GM21723 (cell line): ENCODE results near the gene MATCAP1.
A peak's percentile ranks its signal among the peaks of the same experiment; 100 is the strongest.

Experiments
- ATAC-seq: cut with Tn5 transposase; IDR thresholded peaks from one replicate; pipeline ENCODE4 v1.9.1; 2021; ENCODE audit warnings: mild to moderate bottlenecking, moderate library complexity; ENCODE audit not compliant: unreplicated experiment

MATCAP1 gene

GRCh38 chr16:67158637-67159600, 24.8 kb downstream of the MATCAP1 start:
- ATAC-seq = peak; percentile 41

- ATAC-seq = no peak
These were observed 25.7 kb downstream of the MATCAP1 start for GRCh38 chr16:67157892-67158635.

DNA sequence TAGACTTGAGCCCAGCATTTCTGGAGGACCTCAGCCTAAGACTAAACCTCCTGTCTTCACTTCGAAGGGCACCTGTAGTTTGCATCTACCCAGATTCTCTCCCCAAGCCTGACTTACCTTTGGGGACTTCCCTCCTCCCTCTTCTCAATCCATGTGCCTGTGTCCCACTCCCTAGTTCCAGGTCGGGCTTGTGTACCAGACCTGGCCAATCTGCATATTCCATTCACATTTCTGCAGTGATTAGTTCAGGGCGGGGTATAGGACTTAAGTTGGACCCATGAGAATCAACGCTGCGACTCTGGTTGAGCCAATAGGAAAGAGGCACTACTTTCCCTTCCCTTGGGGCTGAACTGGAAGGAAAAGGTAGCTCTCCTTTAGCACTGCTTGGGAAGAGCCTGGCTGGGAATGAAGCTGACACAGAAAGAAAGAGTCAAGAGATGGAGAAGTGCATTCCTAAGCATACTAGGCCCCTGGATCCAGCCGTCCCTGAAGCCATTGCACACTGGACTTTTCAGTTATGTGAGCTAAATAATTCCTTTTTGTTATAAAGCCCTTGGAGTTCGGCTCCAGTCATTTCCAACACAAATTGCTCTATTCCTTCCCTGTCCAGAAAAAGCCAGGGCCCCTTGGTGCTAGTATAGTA, 26.5 kb downstream of the MATCAP1 start:
- no peak for ATAC-seq

- no peak for ATAC-seq
These were observed 27.5 kb downstream of the MATCAP1 start for GRCh38 chr16:67156143-67156844.

DNA sequence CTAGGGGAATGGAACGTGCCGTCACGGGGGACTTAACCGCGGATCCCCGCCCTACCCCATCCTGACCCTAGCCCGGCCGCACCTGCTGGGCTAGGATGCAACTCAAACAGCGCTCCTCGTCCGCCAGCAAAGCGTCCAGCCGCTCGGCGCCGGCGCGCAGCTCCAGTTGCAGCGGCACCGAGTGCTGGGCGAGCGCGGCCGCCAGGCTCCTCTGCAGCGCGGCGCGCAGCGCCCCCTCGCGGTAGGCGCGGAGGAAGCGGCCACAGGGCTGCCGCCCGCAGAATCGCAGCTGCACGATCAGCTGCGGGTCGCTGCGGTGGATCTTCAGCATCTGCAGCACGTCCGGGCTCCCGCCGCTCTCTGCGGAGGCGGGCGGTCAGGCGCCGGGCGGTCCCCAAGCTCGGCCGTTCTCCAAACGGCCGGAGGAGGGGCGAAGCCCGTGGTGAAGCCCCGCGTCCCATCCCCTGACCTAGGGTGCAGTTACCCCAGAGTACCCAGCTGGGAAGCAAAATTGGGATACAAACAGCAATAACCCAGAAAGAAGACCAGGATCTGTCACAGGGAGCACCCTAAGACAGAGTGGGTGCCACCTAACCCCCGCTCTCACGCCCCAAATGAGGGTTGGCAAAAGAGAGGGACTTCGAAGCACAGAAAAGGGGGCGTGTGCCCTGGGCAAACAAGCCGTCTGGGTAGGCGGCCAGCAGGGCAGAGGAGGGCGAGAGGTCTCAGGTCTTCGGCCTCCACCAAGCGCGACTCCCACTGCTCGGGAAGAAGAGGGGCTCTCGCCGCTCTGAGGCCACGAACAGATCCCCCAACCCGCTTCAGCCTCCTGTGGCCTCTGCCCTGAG, 28.2 kb downstream of the MATCAP1 start:
- no peak for ATAC-seq

DNA sequence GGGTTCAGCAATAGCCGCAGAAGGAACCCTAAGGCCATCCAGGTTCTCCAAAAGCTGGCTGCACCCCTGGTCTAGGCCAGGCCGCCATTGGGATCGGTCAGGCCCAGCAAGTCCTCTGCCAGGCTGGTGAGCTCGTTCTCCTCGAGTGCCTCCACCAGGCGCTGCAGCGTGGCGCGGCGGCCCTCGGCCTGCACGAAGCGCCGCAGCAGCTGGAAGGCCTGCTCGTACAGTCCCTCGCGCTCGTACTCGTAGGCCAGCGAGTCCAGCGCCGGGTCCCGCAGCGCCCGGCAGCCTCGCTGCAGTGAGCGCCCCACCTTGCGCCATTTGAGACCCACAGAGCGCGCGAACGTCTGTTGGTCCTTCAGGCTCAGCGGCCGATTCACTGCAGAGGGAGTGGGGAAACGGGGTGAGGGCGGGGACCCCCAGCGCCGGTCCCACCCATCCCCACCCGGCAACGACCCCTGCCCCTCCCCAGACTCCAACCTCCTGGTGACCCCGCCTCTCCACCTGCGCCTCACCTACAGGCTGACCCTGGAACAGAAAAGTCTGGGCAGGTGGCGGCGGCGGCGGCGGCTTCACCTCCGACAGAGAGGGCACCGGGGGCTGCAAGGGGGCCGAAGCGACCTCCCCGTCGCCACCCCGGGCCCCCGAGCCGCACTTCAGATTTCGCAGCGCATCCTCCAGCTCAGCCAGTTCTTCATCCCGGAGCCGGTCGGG, 29.0 kb downstream of the MATCAP1 start:
- no peak for ATAC-seq

DNA sequence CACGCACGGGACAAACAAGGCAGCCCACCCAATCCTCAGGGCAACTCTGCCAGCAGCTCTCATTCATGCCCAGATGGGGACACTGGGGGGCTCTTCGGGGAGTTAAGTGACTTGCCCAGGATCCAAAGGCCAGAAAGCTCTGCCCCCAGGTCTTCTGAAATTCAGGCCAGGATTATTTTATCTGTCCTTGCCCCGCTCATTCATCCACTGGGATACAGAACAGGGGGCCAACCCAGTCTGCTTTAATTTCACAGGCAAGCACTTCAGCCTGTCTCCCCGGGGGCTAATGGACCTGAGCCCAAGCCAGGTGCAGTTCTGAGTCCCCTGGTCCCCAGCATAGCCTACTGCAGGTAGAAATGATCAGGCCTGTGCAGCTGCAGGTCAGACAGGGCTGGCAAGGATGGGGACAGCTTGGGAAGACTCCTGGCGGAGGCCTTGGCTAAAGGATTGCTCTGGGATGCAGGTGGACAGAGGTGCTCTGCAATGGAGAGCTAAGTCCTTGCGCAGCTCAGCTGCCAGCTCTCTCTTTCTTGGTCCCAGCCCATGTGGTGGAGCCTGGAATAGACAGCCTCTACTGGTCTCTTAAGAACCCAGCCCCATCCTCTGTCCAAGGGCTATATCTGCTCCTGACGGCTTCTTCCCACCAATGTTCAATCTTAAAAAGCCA, 32.2 kb downstream of the MATCAP1 start:
- ATAC-seq = no peak

GRCh38 chr16:67150833-67151396, 32.8 kb downstream of the MATCAP1 start, which contains the start of gene B3GNT9:
TSS of gene B3GNT9 (minus strand) at chr16:67150998. CDS start at chr16:67150485, 513 bp downstream.
- peak; percentile 53 for ATAC-seq

DNA sequence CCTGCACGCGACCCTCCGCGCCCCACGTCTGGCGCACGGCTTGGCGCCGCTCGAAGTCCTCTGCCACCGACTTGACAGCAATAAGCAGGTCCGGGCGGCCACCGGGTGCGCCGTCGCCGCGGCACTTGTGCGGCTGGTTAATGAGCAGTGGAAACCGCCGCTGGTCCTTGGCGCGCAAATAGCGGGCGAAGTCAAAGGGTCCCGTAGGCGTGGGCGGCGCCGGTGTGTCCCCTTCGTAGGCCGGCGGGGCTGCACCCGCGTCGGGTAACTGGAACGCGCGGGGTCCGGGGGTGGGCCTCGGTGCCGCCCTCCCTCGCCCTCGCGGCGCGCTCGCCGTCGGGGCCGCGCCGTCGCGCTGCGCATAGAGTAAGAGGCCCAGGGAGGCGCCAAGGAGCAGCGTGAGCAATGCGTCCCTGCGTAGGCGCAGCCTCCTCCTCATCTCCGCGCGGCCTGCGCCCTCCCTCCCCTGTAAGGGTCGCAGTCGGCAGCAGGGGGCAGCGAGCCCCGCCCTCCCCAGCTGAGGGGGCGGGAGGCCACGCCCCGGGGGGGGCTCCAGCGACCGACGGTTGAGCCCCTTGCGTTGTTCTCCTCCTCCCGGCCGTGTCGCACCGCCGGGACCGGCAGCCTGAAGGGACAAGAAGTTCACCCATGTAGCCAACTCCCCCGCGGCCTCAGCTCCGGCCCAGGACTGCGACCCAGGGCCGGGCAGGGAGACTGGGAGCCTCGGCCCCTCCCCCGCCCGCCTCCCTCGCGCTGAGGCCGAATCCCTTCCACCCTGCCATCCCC, 33.5 kb downstream of the MATCAP1 start:
- peak; percentile 45 for ATAC-seq

DNA sequence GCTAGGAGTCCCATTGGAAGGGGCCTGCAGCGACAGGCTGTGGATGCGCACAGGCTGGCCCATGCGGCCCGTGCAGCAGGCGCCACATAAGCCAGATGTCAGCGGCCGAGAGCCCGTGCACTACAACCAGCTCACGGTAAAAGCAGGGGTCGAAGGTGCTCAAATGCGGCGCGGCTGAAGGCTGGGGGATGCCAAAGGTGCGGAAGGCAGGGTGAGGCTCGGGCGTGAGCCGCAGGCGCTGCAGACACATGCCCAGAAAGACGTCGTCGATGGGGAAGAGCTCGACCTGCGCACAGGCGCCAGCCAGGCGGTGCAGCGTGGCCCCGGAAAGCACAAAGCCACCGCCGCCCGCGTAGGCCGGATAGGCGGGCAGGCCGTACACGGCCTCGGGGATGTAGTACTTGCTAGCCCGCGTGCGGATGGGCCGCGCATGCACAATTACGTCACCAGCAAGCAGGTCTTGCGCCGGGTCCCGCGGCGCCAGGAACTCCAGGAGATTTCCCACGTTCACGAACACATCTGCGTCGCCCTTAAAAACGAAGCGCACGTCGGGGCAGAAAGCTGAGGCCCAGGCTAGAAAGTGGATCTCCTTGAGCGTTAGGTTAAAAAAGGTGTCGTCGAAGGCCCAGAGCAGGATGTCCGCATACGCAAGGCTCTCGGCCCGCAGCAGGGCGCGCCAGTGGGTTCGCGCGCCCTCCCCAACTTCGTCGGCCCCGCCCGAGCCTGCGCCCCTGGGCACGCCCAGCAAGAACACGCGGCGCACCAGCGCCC, 34.3 kb downstream of the MATCAP1 start:
- no peak for ATAC-seq

DNA sequence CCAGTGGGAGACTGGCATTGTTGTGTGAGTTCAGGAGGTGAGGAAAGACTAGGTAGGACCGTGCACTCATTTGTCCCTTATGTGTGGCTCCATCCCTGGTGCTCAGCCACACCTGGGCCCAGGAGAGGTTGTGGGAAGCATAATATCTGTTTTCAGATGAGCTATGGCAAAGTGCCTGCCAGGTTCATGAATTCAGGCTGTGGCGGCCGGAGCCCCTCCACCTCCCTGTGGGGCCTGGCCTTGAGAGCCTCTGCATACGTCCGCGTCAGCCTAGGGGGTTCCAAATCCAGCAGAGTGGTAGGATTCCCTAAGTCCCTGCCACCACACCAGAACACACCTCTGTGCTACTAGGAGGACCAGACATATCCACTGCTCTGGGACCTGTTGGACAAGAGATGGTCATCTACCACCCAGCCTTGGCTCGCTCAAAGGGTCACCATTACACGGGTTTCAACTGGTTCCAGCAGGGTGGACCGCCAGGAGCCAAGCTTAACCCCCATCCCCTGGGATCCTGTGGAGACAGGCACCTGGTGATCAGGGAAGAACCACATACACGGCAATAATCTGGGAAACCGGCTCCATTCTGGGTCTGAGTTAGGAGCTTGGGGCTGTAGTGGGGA, 35.0 kb downstream of the MATCAP1 start:
- no peak for ATAC-seq

- no peak for ATAC-seq
These were observed 35.5 kb downstream of the MATCAP1 start for GRCh38 chr16:67148221-67148620.

DNA sequence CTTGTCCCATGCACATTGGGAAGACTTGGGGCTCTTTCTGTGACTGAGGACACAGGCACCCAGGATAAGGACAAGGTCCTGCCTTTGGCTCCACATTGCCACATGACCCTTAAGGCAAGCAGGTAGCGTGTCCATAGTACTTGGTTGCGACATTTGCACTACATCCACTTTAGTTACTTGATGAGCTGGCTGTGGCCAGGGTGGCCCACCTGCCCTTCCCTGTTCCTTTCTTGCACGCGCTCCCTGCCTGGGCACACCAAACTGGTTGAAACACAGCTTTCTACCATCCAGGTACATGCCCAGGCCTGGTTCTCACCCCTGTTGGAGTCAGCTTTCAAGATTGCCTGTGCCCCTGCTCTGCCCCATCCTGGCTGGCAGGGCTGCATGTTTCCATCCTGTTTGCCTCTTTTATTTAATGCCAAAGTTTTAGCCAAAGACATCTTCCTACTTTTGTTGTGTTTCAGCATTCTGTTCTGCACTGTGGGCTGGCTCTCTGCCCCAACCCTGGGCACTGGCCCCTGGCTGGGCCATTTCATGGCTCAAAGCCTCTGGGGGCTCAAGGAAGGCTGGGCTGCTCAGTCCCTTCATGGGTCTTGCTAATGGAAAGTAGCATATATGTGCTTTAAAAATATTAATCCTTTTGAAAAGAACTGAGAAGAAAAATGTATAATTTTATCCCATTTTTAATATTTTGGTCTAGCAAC, 36.2 kb downstream of the MATCAP1 start:
- no peak for ATAC-seq

DNA sequence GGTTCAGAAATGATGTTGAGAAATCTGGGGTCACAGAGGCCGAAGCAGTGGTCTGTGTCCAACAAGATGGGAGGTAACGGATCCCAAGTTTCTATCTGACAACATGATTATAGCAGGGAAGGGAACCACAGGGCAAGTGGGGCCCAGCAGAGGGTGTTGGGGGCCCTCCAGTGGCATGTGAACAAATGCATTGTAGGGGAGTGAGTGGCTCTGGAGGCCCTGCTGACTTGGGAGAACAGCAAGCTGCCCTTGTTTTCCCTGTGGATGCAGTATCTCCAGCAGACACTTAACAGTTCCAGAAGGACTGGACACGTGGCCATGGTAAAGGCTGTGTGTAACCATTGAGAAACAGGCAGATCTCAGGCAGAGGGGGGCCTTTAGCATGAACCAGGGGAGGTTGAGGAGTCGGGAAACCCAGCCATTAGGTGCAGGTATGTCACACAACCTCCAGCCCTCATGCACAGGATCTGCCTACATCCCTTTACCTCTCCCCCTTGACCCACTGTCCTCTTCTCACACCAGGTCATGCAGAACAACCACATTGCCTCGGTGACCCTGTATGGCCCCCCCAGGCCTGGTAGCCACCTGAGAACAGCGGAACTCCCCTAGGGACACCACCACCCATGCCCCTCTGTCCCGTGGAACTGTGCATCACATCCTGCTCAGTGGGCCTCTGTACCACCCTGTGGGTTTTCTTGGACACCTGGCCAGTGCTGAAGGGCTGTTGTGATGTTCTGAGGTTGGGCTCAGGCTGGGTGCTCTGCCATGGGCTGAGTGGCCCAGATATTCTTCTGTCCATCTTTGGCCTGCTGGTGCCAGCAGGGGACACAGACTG, 37.0 kb downstream of the MATCAP1 start:
- ATAC-seq = no peak

DNA sequence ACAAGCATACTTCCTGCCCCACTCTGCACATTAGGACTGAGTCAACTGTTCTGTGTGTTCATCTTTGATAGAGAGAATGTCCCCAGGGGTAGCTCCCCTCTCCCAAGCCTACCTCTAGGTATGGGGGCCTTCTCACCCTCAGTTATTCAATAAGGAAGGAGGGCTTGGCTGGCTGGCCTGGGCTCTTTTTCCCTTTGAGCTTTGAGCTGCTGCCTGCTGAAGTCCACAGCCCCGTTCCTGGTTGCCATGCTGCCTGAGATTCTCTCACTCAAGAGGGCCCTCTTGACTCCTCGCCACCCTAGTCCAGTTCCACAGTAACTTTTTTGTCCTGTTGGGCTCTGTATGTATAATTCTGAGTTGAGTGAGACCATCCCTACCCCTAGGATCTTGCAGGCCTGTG, 38.0 kb downstream of the MATCAP1 start:
- no peak for ATAC-seq
